HG02798 (cell line): Measurements from ENCODE around the gene INS.

Source experiments
- ATAC-seq: cut with Tn5 transposase; IDR thresholded peaks from one replicate; pipeline ENCODE4 v1.9.1; 2021; ENCODE audit warnings: mild to moderate bottlenecking; ENCODE audit not compliant: unreplicated experiment, poor library complexity

Gene INS

GRCh38 chr11:2149864-2150847 is 10.9 kb downstream of the INS start:
- ATAC-seq = no peak

DNA sequence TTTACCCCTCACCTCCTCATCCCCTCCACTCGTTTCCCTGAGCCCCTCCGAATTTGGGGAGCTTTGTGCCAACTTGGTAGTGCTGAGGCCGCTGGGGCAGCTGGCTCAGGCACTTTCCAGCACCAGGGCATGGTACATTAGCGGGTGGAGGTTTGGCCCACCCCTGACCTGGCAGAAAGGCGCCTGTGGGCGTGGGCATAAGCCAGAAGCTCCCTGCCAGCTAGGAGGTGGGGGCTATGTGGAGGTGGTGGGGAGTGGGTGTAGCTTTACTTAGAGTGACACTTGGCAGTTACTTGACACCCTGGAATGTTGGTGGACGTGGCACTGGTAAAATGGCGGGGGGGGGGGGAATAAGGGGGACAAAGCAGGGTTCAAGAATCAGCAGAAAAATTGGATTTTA is 11.5 kb downstream of the INS start:
- ATAC-seq = no peak

- ATAC-seq = no peak
Observed at GRCh38 chr11:2148595-2148994, 12.4 kb downstream of the INS start.

DNA sequence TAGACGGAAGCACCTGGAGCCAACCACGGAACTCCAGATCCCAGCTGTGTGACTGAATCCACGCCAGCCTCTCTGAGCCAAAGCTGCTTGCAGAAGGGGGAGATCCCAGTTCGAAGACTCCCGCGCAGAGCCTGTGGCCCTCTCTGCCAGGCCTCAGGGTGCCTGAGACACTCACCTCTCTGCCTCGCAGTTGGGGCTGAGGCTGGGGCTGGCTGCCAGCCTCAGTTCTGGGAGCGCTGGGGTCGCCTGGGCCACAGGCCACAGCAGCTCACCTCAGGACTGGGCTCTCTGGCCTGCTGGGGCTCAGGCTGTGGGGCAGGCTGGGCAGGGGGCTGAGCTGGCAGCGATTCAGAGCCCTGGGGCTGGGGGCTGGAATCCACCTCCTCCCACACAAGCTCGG is 13.6 kb downstream of the INS start:
- no peak for ATAC-seq

- no peak for ATAC-seq
Observed at GRCh38 chr11:2146051-2146450, 15.0 kb downstream of the INS start.

- ATAC-seq = no peak
Observed at GRCh38 chr11:2144544-2145248, 16.3 kb downstream of the INS start.

- no peak for ATAC-seq
Observed at GRCh38 chr11:2143799-2144543, 17.0 kb downstream of the INS start.

DNA sequence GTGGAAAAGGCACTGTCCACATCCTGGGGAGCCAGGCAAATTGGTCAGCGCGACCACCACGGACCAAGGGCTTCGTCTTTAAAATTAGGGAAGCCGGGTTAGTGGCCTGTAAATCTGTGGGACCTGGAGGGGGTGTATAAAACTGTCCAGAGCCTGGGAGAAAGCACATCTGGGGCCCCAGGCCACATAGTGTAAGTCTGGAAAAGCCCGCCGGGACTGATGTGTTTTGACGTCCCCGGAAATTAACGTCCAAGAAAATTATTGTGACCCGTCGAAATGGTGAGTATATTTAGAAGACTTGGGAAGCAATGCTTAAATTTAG is 17.6 kb downstream of the INS start:
- ATAC-seq = no peak

DNA sequence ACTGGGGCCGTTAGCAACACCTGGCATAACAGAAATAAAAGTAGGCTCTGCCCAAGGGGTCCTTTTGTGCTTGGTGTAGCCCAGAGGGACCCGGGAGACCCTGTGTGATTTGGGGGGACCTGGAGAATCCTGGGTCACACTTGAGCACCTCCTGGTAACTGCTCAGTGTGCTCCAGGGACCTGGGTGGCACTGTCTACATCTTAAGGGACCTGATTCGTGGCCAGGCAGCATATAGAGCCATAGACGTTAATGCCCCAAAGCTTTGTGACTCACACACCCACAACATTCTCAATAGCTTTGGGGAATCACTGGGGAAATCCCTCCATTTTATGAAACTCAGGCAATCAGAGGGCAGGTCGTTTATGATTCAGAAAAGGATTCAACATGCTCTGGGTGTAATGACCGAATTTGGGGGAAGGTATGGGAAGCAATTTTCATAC is 18.2 kb downstream of the INS start:
- no peak for ATAC-seq

- ATAC-seq = no peak
Observed at GRCh38 chr11:2142300-2142759, 18.7 kb downstream of the INS start.

GRCh38 chr11:2140411-2141400 is 20.3 kb downstream of the INS start:
- no peak for ATAC-seq

DNA sequence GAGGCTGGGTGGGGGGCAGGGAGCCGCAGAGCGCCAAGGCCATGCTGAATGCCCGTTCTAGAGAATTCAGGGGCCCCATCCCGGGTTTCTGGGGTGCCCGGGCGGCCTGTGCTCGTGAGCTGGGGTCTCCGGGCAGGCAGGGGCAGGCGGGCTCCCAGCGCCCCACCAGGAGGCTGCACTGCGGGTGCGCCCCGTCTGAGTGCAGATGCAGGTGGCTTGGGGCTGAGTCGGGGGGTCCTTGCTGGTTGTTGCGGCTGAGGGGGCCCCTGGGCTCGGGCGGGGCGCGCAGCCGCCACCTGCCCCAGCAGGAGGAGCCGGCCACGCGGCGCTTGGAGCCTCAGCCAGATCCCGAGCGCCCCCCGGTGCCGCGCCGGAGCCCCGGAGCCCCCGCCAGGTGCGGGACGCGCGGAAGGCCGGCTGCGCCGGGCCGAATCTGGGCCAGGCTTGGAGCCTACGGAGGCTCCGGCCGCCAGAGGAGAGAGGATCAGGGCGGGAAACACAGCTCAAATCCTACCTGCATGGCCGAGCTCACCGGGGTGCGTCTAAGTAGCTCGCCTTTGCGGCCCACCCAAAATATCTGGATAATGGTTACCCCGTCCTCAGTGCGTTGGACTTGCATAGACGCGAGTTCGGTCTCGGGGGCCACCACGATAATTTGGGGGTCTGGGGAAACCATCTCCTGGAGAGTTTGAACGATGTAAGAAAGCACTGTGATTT is 21.2 kb downstream of the INS start:
- ATAC-seq = no peak

- no peak for ATAC-seq
Observed at GRCh38 chr11:2139123-2139521, 21.9 kb downstream of the INS start, which contains the start of gene IGF2. Gene IGF2 (minus strand): TSS chr11:2139389. CDS start chr11:2135523, 3,866 bp downstream.

DNA sequence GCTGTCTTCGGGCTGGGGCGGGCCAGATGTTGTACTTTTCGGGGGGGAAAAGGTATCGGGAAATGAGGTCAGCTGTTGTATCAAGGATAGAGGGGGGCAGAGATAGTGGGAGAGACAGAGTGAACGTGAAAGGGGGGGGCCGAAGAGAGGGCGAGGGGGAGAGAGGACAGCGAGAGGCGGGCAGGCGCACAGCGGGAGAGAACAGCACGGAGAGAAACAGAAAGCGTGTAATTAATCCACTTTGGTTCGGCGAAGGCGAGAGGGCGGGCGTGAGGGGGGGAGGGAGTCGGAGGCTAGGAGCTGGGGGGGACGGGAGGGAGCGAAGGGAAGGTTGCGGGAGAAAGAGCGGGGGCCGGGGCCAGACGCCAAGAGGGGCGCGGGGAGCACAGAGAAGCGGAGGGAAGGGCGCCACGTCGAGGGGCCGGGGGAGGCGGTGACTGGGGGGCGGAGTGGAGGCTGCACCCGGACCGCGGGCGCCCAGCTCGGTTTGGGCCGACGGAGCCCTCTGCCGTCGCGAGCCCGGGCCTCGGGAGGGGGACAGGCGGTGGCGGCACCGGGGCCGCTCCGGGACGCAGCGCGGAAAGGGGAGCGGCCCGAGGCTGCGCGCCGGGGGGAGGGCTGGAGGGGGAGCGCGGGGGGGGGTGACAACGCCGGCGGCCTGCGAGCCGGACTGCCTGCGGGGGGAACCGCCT is 22.4 kb downstream of the INS start:
- no peak for ATAC-seq

- ATAC-seq = no peak
Observed at GRCh38 chr11:2138068-2138430, 23.0 kb downstream of the INS start.

DNA sequence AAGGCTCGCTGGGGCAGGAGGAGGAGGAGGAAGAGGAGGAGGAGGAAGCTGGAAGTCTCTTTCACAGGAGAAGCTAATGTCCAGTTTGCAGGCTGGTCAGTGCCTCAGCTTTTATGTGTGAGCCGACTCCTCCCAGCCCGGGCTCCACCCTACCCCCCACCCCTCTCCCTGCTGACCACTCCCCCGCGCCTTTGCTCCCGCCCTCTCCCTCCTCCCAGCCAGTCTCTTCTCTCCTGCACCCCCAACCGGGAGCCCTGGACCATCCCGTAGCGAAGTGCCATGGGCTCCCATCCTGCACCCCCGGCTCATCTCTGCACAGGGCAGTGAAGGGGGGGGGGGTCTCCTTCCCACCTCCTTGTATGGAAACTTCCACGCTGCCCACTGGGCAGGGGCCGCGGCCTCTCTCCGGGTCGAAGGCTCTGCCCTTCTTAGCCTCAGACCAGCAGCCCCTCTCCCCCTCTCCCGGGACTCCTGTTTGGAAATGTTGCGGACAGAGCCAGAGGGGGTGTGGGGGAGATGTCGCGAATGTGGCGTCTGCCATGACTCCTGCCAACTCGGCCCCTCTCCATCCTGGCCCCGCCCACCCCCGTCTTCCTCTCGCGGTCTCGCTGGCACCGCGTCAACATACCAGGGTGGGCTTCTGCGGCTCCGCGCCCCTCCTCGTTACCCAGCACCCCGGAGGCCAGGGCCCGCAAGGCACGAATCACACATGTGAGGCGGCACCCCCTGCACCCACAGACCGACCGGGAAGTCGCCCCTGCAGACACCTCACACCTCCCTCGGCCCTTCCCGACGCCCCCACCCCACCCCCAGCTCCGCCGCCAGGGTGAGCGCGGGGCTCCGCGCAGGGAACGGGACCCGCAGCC is 23.6 kb downstream of the INS start:
- no peak for ATAC-seq

DNA sequence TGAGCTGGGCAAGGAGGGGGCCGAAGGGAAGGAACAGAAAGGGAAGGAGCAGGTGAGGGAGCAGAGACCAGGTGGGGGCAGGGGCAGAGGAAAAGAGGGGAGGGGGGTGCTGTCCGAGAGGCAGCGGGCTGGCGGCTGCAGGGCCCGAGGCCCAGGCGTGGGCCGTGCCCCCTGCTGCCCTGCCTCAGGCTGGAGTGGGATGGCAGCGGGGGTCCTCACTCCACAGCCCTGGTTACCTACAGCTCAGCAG is 24.1 kb downstream of the INS start:
- no peak for ATAC-seq
